Mesothelial cell of epicardium (in vitro differentiated cells): ENCODE results near the gene VPS18. TPM values are rescaled to one million over a fixed set of nuclear protein-coding genes. Genes with fewer than 3 reads are reported as not detected.

Source experiments
- DNase-seq, 2 experiments: peaks; one replicate each; pipeline ENCODE4 v3.0.0; 2021; ENCODE audit warnings: low spot score in 2 of 2; ENCODE audit not compliant: unreplicated experiment in 2 of 2
- H3K27ac Mint-ChIP-seq: 2 replicates; pipeline ENCODE4 v1.8.0; 2021; ENCODE audit warnings: mixed read lengths
- H3K27me3 Mint-ChIP-seq: 2 replicates; pipeline ENCODE4 v1.8.0; 2021; ENCODE audit warnings: low read depth, mixed read lengths
- H3K36me3 Mint-ChIP-seq: 2 replicates; pipeline ENCODE4 v1.8.0; 2021; ENCODE audit warnings: mixed read lengths
- H3K4me1 Mint-ChIP-seq: 2 replicates; pipeline ENCODE4 v1.8.0; 2021; ENCODE audit warnings: mixed read lengths
- H3K4me3 Mint-ChIP-seq: 2 replicates; pipeline ENCODE4 v1.8.0; 2021; ENCODE audit warnings: mild to moderate bottlenecking, moderate library complexity, mixed read lengths
- H3K9me3 Mint-ChIP-seq: 2 replicates; pipeline ENCODE4 v1.8.0; 2021; ENCODE audit warnings: mixed read lengths
- total RNA-seq: library from RNA; stranded (reverse); gene quantifications from 3 replicates; pipeline ENCODE4 v1.2.1, GENCODE V29; 2021
- TF ChIP-seq, protein P1 (sequence below): fragments of 200-600 bp; sonication (generic); IDR thresholded peaks from one replicate; pipeline ENCODE4 v1.5.0; 2021; ENCODE audit warnings: antibody characterized with exemption; ENCODE audit not compliant: unreplicated experiment

Gene VPS18
- total RNA-seq, 1 donor from 2014 or later = 30.1 TPM

DNA sequence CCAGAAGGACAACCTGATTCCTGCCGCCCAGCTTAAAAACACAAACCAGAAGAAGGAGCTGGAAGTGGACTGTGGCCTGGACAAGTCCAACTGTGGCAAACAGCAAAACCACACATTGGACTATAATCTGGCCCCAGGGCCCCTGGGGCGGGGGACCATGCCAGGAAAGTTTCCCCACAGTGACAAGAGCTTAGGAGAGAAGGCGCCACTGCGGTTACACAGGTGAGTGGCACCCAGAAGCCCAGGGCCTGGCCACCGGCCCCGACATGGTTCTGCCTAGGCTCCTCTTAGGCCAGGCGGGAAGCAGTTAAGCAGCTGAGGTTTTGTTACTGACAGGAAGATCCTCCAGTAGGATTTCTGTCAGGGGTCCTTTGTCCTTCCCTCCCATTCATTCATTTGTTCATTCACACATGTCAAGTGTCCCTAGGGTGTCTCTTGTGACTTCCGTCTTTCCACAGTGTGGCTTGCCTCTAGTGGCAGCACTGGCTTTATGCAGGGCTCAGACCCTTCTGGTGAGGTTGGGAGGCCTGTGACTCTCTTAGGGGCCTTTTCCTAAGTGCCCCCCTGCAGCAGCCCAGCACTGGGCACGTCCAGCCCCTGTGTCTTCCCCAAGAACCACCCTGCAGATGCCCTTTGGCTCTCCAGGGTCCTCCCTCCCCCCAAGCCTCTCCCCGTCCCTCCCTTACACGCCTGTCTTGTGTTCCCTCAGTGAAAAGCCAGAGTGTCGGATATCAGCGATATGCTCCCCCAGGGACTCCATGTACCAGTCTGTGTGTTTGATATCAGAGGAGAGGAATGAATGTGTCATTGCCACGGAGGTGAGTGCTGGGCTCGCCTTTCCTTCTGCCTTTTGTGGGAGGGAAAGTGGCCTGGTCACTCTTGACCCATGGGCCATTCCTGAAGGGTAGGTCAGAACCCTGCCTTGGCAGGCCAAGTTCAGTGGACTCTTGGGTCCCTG lies 42.7 kb downstream of the VPS18 start:
- Mint-ChIP-seq H3K27ac (no peak overlapping the region), H3K36me3 (no peaks in the 10 kb centered on the region), H3K9me3 (no peaks in the 10 kb centered on the region), H3K27me3 (peaks cover 18% of the 10 kb centered on the region), H3K4me3 (no peak overlapping the region), H3K4me1 (peaks cover 13% of the 10 kb centered on the region)
- no peak for DNase-seq
- TF ChIP-seq, protein P1, sequence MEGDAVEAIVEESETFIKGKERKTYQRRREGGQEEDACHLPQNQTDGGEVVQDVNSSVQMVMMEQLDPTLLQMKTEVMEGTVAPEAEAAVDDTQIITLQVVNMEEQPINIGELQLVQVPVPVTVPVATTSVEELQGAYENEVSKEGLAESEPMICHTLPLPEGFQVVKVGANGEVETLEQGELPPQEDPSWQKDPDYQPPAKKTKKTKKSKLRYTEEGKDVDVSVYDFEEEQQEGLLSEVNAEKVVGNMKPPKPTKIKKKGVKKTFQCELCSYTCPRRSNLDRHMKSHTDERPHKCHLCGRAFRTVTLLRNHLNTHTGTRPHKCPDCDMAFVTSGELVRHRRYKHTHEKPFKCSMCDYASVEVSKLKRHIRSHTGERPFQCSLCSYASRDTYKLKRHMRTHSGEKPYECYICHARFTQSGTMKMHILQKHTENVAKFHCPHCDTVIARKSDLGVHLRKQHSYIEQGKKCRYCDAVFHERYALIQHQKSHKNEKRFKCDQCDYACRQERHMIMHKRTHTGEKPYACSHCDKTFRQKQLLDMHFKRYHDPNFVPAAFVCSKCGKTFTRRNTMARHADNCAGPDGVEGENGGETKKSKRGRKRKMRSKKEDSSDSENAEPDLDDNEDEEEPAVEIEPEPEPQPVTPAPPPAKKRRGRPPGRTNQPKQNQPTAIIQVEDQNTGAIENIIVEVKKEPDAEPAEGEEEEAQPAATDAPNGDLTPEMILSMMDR = no peak

DNA sequence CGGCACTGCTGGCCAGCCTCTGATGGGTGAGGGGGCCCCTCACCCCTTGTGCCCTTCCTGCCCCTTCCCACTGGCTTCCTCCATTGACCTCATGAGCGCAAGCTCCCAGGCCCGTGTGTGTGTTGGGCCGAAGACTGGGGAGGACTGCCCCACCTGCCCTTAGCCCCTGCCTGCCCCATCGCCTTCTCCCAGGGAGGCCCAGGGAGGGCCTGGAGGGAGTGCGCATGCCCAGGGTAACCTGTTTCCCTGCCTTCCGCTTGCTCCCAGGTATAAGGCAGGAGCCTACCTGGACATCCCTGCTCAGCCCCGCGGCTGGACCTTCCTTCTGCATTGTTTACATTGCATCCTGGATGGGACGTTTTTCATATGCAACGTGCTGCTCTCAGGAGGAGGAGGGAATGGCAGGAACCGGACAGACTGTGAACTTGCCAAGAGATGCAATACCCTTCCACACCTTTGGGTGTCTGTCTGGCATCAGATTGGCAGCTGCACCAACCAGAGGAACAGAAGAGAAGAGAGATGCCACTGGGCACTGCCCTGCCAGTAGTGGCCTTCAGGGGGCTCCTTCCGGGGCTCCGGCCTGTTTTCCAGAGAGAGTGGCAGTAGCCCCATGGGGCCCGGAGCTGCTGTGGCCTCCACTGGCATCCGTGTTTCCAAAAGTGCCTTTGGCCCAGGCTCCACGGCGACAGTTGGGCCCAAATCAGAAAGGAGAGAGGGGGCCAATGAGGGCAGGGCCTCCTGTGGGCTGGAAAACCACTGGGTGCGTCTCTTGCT lies 43.7 kb downstream of the VPS18 start:
- H3K4me3 Mint-ChIP-seq = no peak overlapping the region
- H3K27me3 Mint-ChIP-seq = peaks cover 9% of the 10 kb centered on the region
- H3K4me1 Mint-ChIP-seq = peaks cover 17% of the 10 kb centered on the region

DNA sequence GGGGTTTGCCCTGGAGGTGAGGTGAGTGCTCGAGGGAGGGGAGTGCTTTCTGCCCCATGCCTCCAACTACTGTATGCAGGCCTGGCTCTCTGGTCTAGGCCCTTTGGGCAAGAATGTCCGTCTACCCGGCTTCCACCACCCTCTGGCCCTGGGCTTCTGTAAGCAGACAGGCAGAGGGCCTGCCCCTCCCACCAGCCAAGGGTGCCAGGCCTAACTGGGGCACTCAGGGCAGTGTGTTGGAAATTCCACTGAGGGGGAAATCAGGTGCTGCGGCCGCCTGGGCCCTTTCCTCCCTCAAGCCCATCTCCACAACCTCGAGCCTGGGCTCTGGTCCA lies 44.3 kb downstream of the VPS18 start:
- no peak overlapping the region for H3K4me3 Mint-ChIP-seq
- H3K27me3 Mint-ChIP-seq = peaks cover 4% of the 10 kb centered on the region
- H3K36me3 Mint-ChIP-seq = no peaks in the 10 kb centered on the region

More for the DNA sequence above, 43.7 kb downstream of the VPS18 start:
- DNase-seq = no peak
- Mint-ChIP-seq H3K36me3 (no peaks in the 10 kb centered on the region), H3K9me3 (no peaks in the 10 kb centered on the region), H3K27ac (no peak overlapping the region)
- TF ChIP-seq, protein P1 = peak; percentile 22

DNA sequence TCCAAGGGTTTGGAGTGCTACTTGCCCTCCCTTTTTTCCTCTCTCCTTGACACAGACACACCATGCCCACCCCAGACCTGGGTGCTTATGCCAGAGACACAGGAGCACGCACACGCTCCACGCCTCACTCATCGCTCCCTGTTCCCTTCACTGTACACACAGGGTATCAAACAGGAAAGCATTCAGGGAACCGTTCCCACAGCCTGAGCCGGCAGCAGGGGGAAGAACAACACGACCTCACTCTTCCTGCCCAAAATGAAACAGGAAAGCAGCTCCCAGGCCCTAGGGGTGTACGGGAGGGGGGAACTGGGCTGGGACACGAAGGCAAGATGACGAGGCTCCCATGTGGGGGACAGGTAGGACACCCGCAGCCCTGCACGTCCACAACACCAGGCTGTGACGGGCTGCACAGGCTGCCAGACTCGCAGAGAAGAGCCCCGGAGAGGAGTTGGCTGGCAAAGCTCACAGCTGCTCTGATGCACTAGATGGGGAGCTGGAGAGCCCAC lies 46.1 kb downstream of the VPS18 start:
- TF ChIP-seq, protein P1 = no peak
- peak overlapping the region; percentile 47 for H3K4me3 Mint-ChIP-seq
- H3K4me1 Mint-ChIP-seq = peaks cover 17% of the 10 kb centered on the region
- peak overlapping the region; percentile 59 for H3K27ac Mint-ChIP-seq
- no peaks in the 10 kb centered on the region for H3K9me3 Mint-ChIP-seq
- no peak for DNase-seq
- H3K36me3 Mint-ChIP-seq = no peaks in the 10 kb centered on the region
- H3K27me3 Mint-ChIP-seq = peaks cover 4% of the 10 kb centered on the region

More for the DNA sequence above, 44.3 kb downstream of the VPS18 start:
- H3K27ac Mint-ChIP-seq = no peak overlapping the region
- DNase-seq = no peak
- H3K4me1 Mint-ChIP-seq = peaks cover 17% of the 10 kb centered on the region
- no peaks in the 10 kb centered on the region for H3K9me3 Mint-ChIP-seq
- TF ChIP-seq, protein P1 = no peak

DNA sequence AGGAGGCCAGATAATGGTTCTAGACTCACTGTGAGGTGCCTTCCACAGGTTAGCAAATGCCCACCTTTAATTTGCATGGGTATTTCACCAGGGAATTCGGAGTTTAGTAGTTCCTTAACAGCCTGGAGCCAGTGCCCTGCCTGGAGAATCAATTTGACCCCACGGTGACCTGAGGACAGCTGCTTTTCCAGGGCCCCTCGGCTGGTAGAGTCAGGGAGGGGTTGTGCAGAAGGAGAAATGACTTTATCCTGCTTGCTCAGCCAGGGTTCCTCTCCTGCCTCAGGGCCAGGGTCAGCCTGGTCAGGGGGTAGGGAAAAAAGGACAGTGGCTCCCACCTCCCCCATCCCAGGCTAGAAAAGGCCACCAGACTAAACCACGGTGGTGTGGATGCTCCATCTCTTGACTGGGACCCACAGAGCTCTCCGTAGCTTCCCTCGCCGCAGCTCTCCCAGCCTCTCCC lies 46.8 kb downstream of the VPS18 start:
- TF ChIP-seq, protein P1 = no peak
- DNase-seq = no peak
- H3K36me3 Mint-ChIP-seq = no peaks in the 10 kb centered on the region
- peak overlapping the region; percentile 67 for H3K27ac Mint-ChIP-seq
- no peaks in the 10 kb centered on the region for H3K9me3 Mint-ChIP-seq
- H3K27me3 Mint-ChIP-seq = peaks cover 7% of the 10 kb centered on the region
- H3K4me3 Mint-ChIP-seq = peak overlapping the region; percentile 60
- peaks cover 17% of the 10 kb centered on the region for H3K4me1 Mint-ChIP-seq
